GM18508 (cell line): Measurements from ENCODE around the gene CST4.
"Not testable (repeated sequence)": the region's sequence is repeated elsewhere in the genome, so short reads cannot be mapped to it uniquely, and the experiment has no call there.

ENCODE experiments used
- ATAC-seq: cut with Tn5 transposase; IDR thresholded peaks from one replicate; pipeline ENCODE4 v1.9.1; 2021; ENCODE audit warnings: moderate number of reproducible peaks; ENCODE audit not compliant: insufficient read depth, unreplicated experiment

Gene CST4

DNA sequence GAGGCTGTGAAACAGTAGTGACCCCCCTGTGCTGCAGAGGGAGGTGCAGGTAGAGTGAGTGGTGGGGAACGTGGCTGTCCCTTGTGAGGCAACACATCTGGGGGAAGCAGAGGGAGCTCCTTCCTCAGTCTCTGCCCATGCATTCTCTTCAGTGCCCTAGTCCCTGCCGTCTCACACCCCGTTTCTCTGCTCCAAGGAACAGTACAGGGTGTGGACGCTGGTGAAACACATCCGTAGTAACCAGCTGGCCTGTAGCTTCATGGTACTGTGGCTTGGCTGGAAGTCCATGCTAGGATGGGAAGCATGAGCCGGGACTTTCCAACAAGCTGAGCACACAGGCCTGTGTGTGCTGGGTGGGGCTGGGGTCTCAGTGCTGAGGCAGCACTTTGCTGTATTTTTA is 25.7 kb downstream of the CST4 start:
- ATAC-seq: no peak

DNA sequence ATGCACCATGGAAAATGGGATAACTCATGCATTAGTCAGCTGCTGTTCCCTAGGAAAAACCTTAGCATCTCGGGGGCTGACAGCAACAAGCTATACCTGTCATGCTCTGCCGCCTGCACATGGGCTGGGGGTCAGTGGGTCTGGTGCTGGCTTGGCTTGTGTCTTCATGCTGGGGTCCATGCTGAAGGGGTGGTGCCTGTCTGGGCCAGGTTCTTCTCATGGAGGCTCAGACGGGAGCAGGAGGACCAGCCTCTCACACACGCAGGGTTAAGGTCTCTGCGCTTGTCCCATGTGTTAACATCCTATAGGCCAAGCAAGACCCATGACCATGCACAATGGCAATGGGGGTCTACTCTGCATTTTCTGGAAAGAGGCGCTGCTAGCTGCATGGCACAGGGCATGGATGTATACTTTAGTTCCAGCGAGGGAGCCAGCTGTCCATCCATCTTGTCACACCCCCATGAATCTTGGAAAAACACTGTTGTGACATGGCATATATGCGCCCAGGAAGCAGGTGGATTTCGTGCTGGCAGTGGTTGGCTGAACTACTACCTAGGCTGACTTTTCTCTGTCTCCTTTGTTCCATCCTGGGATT is 26.5 kb downstream of the CST4 start:
- no peak for ATAC-seq

DNA sequence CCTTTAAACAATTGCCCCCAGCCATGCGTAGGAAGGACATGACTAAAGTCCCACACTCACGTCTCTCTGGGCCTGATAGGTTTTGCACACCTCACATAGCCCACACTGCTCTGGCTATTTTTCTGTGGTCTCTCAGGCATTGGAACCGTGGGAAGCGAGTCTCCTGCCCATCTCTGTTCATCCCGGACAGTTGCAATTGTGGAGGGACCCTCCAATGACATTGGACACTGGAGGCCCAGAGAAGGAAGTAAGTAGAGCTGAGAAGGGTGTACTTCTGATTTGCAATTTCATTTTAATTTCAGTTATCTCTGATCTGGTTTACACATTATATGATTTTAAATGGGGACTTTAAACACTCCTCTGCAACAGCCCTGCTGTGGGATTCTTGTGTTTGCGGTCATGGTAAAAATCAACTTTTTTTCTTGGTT is 27.8 kb downstream of the CST4 start:
- ATAC-seq: no peak

DNA sequence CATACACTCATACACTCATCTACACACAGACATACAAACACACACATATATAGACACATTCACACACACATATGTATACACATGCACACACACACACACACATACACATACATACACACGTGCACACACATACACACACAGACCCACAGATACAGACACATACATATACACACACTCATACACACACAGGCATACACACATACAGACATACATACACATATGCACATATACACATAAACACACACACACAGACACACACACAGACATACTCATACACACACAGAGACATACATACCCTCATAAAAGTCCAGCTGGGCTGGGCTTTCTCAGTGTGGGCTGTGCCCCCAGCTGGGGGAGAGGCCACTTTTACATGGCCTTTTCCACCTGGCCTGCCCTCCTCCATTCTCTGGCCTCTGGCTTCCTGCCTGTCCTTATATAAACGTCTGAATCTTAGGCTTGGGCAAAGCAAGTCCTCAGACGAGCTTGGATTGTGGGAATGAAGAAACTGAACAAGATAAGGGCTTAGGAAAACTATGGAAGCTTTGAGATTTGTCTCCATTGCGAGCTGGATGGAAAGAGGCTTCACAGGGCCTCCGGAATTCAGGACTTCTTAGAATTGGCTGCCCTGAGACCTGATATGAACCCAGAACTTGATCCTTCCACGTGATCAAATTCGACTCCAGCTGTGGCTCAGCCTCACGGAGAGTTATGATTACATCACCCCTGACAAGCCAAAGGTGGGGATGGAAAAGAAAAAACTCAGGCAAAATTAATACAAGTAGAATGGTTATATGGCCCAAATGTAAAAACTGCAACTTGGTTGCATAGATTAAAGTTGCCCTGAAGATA is 28.6 kb downstream of the CST4 start:
- ATAC-seq: no peak

DNA sequence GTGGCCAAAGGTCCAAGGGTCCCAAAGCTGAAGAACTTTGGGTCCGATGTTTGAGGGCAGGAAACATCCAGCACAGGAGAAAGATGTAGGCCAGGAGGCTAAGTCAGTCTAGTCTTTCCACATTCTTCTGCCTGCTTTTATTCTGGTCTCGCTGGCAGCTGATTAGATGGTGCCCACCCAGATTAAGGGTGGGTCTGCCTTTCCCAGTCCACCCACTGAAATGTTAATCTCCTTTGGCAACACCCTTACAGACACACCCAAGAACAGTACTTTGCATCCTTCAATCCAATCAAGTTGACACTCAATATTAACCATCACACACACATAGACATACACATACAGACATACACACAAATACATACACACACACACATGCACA is 29.2 kb downstream of the CST4 start:
- ATAC-seq: not testable (repeated sequence)

DNA sequence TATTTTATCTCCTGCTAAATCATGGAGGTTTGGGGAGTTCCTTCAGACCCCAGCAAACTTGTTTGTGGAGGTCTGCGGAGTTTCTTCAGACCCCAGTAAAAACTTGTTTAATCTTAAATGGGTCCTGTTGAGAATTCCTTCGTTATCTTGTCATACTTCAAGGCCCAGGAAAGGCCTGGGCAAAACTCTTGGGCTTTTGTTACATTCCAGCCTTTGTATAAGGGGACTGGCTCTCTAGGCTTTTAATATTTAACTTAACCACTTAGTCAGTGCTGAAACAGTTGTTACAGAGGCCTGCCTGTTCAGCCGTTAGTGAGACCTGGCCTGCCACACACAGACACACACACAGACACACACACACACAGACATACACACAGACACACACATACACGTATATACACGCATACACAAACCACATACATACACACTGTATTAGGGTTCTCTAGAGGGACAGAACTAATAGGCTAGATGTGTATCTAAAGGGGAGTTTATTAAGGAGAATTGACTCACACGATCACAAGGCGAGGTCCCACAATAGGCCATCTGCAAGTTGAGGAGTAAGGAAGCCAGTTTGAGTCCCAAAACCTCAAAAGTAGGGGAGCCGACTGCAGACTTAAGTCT is 29.7 kb downstream of the CST4 start:
- ATAC-seq: no peak

DNA sequence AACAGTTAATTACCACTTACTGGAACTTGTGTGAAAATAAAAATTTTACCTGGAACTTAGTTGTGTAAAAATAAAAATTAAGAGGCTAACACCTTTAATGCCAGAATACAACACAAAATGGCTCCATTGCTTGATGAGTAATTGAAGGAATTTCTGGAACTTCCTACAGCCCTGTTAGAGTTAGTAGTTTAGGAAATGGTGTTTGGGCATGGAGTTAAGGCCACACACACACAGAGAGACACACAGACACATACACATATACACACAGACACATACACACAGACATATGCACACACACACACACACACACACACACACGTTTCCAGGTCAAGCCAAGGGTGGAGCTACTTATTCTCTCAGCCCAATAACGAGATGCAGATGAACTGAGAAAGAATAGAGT is 30.5 kb downstream of the CST4 start:
- no peak for ATAC-seq

DNA sequence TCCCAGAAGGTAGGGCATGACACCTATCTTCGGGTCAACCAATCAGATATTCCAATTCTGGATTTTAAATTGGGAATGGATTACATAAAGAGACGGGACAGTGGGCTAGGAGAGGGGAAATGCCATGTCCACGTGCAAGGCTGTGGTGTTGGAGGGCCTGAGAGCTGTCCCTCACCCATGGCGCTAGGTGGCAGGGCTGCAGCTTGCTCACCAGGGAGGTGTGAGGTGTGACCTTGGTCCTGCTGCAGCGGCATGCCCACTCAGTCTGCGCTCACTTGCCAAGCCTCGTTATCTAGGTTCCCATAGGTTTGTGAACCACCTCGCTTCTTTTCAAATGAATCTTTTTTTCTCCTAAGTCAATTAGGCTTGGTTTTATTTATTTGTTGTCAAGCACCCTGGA is 31.6 kb downstream of the CST4 start:
- ATAC-seq: no peak

DNA sequence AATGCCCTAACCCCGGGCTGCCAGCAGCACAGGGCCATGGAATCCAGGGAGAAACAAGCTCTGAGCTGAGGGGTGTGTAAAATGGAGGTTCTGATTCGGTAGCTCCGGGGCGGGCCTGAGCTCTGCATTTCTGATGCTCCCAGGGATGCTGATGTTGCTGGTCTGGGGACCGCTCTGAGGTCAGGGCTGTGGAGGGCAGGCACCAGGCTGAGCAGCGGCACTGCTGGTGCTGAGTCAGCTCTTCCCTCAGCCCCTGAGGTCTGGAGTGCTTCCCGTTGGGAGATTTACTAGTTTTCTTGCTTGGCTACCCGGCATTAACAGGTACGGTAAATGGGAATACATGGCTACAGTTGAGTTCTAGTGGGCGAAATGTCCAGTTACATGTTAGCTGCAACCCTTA is 32.5 kb downstream of the CST4 start:
- no peak for ATAC-seq

DNA sequence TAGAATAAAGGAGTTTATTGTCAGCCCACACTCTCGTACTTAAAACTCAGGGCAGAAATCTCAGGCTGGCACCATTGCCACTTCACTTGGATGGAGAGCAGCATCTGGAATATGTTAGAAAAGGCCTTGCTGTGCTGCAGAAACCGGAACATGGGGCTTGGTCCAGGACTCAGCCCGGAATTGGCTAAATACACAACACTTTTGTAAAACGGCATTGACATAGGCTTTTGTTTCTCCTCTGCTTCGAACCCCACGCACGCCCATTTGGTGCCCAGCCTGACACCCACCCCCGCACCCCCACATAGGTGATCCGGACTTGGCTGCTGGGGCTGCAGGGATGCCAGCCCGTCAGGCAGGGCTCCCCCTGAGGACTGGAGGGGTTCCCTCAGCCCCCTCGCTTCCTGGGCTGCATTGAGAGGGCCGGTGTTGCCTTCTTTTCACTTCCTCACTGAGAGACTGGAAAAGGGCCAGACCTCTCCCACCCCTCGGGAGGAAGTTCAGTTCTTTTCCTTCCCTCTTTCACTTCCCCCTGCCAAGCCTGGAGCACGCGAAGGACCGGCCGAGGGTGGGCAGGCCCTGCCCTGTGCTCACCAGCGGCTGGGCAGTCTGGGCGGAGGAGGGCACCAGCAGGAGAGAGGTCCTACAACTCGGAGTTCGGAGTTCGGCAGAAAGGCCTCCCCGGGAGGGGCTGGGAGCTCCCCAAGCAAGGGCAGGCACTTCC is 33.2 kb downstream of the CST4 start:
- ATAC-seq: no peak

DNA sequence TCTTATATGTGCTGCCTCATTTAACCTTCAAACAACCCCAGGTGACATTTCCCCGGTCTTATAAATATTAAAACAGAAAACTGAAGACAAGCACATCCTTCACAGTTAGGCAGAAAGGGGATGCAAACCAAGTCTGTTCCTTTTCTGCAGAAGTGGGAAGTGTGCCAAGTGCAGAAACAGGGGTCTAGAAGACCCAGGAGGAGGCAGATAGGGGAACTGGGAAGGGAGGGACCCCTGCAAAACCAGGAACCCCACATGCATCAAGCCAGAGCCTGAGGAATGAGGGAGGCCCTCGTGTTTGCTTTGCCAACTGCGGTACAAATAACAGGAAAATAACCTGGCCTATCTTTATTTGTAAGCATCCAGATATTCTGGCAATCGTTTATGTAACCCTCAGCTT is 34.1 kb downstream of the CST4 start:
- ATAC-seq: no peak

DNA sequence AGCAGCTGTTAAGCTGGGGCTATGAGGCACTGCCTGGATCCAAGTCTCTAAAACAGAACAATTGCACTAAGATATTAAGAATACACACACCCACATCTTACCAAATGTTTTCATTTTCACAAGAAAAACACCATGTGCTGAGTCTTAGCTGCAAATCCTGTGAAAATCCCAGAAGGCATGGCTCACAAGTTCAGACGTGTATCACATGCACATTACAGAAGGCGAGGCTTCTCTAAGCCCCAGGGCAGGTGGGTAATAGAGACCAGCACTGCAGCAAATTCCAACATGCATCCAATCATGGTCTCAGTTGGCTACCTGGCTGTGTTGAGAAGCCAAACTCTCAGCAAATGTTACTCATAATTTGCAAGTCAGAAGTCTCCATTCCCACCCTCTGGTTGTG is 34.8 kb downstream of the CST4 start:
- ATAC-seq: no peak

DNA sequence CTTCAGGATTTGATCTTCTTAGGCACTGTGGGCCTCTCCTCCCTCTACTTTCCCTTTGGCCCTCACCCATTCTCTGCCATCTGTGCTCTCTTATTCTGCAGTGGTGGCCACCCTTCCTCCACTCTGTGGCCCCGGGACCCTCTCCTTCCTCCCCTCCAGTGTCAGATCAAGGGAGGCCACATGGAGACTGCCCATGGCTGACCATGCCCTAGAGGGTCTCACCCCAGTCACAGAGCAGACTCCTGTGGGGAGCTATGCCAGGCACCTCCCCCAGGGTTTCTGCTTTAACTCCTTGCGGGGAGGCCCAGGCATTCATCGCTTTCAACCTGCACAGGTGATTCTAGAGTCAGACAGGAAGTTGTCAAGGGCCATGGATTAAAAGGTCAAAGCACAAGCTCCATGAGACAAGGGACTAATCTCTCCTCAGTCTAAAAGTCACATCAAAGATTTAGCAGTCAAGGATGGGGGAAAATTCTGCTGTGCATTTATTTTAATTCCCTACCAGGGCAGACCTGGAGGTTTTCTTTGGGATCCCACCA is 35.4 kb downstream of the CST4 start:
- no peak for ATAC-seq

DNA sequence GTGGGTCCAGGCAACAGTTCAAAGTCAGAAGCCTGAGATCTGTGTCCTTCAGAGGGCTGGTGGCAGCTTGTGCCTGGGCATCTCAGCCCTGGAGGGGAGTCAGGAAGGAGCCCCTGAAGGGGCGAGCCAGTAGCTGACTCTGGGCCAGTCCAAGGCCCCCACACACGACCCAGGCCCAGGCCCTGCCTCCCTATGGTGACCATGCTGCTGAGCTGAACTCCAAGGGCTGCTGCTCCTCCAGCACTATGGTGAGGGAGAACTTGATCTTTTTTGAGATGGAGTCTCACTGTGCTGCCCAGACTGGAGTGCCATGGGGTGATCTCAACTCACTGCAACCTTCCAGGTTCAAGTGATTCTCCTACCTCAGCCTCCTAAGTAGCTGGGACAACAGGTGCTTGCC is 35.9 kb downstream of the CST4 start:
- ATAC-seq: no peak

DNA sequence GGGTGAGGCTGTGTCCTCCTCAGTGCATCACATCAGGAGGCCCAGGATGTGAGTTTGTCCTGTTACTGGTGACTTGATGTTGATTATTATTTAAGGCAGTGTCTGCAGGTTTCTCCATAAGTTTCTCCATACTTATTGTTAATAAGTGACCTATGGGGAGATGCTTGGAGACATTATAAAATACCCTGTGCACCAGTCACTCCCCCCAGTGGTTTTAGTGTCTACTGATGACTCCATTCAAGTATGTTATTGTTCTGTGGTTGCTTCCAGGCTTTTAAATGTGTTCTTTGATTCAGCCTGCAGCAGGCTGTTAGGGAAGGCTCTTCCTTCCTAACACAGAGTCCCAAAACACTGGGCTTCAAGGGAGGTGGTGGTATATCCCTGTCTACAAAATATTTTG is 36.5 kb downstream of the CST4 start:
- ATAC-seq: no peak

DNA sequence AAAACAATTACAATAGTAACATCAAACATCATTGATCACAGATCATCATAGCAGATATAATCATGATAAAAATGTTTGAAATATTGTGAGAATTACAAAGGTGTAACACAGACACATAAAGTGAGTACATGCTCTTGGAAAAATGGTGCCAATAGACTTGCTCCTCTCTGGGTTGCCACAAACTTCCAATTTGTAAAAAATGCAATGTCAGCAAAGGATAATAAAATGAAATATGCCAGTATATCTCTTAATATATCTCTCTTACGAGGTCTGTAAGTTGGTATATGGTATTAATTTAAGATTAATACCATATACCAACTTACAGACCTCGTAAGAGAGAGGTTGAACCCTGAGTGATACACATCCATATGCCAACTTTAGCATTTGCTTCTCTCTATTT is 37.7 kb downstream of the CST4 start:
- ATAC-seq: no peak

DNA sequence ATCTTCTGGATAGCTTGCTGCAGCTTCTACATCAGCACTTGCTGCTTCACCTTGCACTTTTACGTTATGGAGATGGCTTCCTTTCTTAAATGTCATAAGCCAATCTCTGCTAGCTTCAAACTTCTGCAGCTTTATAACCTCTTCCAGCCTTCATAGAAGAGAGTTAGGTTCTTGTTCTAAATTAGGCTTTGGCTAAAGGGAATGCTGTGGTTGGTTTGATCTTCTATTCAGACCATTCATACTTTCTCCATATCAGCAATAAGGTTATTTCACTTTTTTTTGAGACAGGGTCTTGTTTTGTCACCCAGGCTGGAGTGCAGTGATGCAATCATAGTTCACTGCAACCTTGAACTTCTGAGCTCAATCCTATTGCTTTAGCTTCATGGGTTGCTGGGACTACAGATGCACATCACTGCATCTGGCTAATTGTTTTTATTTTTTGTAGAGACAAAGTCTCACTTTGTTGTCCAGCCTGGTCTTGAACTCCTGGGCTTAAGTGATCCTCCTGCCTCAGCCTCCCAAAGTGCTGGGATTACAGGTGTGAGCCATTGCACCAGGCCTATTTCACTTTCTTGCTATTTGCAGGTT is 38.9 kb downstream of the CST4 start:
- ATAC-seq: no peak

DNA sequence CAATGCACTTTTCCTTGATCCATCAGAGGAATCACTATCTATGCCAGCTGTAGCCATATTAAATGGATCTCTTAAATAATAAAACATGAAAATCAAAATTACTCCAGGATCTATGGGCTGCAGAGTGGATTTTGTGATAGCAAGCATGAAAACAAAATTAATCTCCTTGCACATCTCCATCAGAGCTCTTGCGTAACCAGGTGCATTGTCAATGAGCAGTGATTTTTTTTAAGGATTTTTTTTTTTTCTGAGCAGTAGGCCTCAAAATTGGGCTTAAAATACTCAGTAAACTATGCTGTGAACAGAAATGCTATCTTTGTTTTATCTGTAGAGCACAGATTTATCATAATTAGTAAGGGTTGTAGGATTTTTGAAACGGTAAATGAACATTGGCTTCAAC is 39.6 kb downstream of the CST4 start:
- ATAC-seq: no peak

DNA sequence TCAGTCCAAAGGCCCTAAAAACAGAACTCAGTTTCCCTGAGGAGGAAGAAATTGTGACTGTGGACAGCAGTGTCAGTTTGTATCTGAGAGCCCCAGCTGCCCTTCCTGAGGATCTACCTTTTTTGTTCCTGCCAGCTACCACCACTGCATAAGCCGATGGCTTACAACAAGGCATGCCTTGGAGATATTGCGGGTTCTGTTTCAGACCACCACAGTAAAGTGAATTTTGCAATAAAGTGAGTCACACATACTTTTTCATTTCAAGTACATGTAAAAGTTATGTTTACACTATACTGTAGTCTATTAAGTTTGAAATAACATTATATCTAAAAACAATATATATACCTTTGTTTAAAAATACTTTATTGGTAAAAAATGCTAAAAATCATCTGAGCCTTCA is 41.5 kb downstream of the CST4 start:
- ATAC-seq: no peak

DNA sequence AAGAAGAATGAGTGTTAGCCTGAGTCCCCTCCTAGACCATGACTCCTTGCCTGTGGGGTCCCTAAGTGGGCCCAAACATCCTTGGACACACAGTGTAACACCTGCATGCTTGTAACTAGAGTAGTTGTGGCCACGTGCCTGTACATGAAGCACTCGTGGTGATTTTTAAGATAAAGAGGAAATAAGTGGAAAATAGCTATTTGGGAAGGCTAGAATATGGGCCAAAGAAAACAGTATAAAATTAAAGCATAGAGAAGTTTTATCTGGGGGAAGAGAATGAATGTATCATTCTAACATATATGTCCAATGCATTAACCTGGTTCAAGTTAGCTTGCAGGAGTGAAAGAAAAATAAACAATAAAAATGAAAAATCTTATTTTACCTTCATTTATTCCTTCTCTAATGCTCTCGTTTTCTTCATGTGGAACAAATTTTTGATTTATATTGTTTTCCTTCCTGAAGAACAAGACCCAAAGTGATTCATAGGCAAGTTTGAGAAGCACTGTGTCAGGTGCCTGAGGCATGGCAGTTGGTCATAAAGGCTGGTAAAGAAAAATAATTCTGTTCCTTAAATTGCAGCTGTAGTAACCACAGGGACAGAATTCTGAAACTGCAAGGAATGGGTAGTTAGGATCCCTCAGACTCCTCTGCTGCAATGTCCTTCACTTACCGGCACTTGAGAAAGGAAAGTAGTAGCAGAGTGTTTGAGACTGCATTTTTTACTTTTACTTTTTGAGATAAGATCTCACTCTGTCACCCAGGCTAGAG is 42.5 kb downstream of the CST4 start:
- ATAC-seq: no peak
